Heart right ventricle (tissue), 16 donors: ENCODE data around the gene TRPV5. TPM values are rescaled to one million over a fixed set of nuclear protein-coding genes. Genes with fewer than 3 reads are reported as not detected.

Experiments used
- ATAC-seq, 8 donors: fragments of 200-7000 bp; cut with Tn5 transposase; one replicate each; pipeline ENCODE4 v1.9.1; 2020; ENCODE audit warnings: mild to moderate bottlenecking in 8 of 8, moderate library complexity in 8 of 8, moderate number of reproducible peaks in 1 of 8
- DNase-seq, 2 donors: peaks; one replicate each; pipeline ENCODE4 v3.0.0-alpha.2; 2020
- H3K27ac ChIP-seq, 10 donors: fragments of 200-600 bp; sonication (generic) in 2 of 10; one replicate each; pipeline versions ENCODE4 v1.5.0 to v1.8.0; 2020 to 2022; ENCODE audit warnings: mild to moderate bottlenecking in 3 of 10
- H3K27me3 ChIP-seq, 7 donors: fragments of 200-600 bp; one replicate each; pipeline ENCODE4 v1.8.0; 2021 to 2022; ENCODE audit warnings: mild to moderate bottlenecking in 2 of 7
- H3K36me3 ChIP-seq, 9 donors: fragments of 200-600 bp; sonication (generic) in 1 of 9; one replicate each; pipeline versions ENCODE4 v1.5.0 to v1.8.0; 2020 to 2022; ENCODE audit warnings: mild to moderate bottlenecking in 2 of 9
- H3K4me1 ChIP-seq, 9 donors: fragments of 200-600 bp; sonication (generic) in 1 of 9; one replicate each; pipeline versions ENCODE4 v1.5.0 to v1.8.0; 2020 to 2022; ENCODE audit warnings: mild to moderate bottlenecking in 4 of 9
- H3K4me3 ChIP-seq, 10 donors: fragments of 200-600 bp; sonication (generic) in 2 of 10; one replicate each; pipeline versions ENCODE4 v1.5.0 to v1.8.0; 2020 to 2022; ENCODE audit warnings: mild to moderate bottlenecking in 7 of 10, moderate library complexity in 2 of 10
- H3K9me3 ChIP-seq, 11 donors: fragments of 200-600 bp in 10 of 11; sonication (generic) in 2 of 11; one replicate each; pipeline versions ENCODE4 v1.5.0 to v1.8.0; 2013 to 2022; ENCODE audit warnings: mild to moderate bottlenecking in 2 of 11, control low read depth in 1 of 11, moderate library complexity in 1 of 11
- CTCF ChIP-seq, 9 donors: fragments of 200-600 bp; sonication (generic) in 2 of 9; IDR thresholded peaks; one replicate each; pipeline versions ENCODE4 v1.5.0 to v1.8.0; 2021 to 2022; ENCODE audit warnings: antibody characterized with exemption in 9 of 9, mild to moderate bottlenecking in 5 of 9, moderate library complexity in 1 of 9
- WGBS, 2 donors: extraction: QIAGEN DNeasy Blood & Tissue Kit; methylation state at CpG; one replicate each; pipeline ENCODE4 v1.1.7; 2013; ENCODE audit warnings: inconsistent platforms in 1 of 2; 5-methylcytosine and 5-hydroxymethylcytosine counted together
- intact Hi-C, 10 donors: fragments of 100-400 bp; cut with DNase I; formaldehyde crosslinking; loops; one replicate each; pipeline versions ENCODE4 v1.11.1 to v1.14.2; 2022
- polyA plus RNA-seq, 2 donors: library from polyadenylated mRNA; stranded (reverse); fragments of 200-250 nt; gene quantifications; one replicate each; pipeline ENCODE4 v1.2.3, GENCODE V29; 2013
- total RNA-seq, 10 donors: library from RNA; stranded (reverse); fragmentation: NEBNext Ultra II Directional in 3 of 10; extraction: Animal tissue kit (Norgen Biotek cat#: 25700) in 3 of 10; gene quantifications; one replicate each; pipeline versions ENCODE4 v1.2.1 to v1.2.4, GENCODE V29; 2021 to 2023
- donor health status: Arrhythmogenic right ventricular cardiomyopathy.
- donor health status: ischemic (EF 13 %, LVEDD 7.1; RV severe dilation, severe dysfunction).
- donor health status: healthy with polysubstance abuse.
- donor health status: DM: no; HTN: yes; CAD: no.
- donor health status: DM: no; HTN: no; CAD: no.
- donor health status: ischemic (EF 25% LVEDD 6.9; RV normal size, moderate dysfunction).
- donor health status: ischemic (EF 25% LVEDD 5.7; RV mildly dilated, moderate dysfunction).
- donor health status: healthy.
- donor health status: DM: yes; HTN: yes; CAD: no.
- donor health status: Ischemic cardiomyopathy.
- donor health status: ischemic (EF 35%, LVEDD 5.7; RV mildly dilated, moderate dysfunction).
- donor health status: nonischemic (EF 11% LVEDD 7.7; RV severe dilation, severe dysfunction).
- donor health status: DM: yes; HTN: yes; CAD: no.
- donor health status: PGD.
- donor health status: ischemic (EF 29% LVEDD 5.4; RV normal size, mild dysfunction).
- donor health status: nonischemic (EF 23%, LVEDD 6.1; RV moderate dilation, normal function).

TRPV5 gene
- total and polyA plus RNA-seq, 12 donors, result not detected

- Histone ChIP-seq H3K27ac (no peak overlapping the region), H3K9me3 (peaks cover 0 to 13% (median 6%) of the 10 kb centered on the region in 11 donors), H3K36me3 (no peaks in the 10 kb centered on the region), H3K4me3 (no peak overlapping the region), H3K27me3 (peaks cover 0 to 25% (median 0%) of the 10 kb centered on the region in 7 donors), H3K4me1 (peaks cover 0 to 21% (median 0%) of the 10 kb centered on the region in 9 donors)
- intact Hi-C loops, result no loop called here
- no peak for TF ChIP-seq CTCF (IDR thresholded peaks at IDR 0.05)
- WGBS, 2 donors, result 79 to 81% methylated on average over 11 of the region's 11 CpGs
- ATAC-seq (peak in 1 of 8 donors; percentile 41), DNase-seq (no peak)
These were observed 25.3 kb downstream of the TRPV5 start for GRCh38 chr7:142908290-142908689.

GRCh38 chr7:142906643-142907042 is 26.9 kb downstream of the TRPV5 start:
- no peak for TF ChIP-seq CTCF (IDR thresholded peaks at IDR 0.05)
- DNase-seq (no peak), ATAC-seq (no peak)
- H3K9me3 ChIP-seq, result peaks cover 0 to 13% (median 6%) of the 10 kb centered on the region in 11 donors
- no peak overlapping the region for H3K4me3 ChIP-seq
- WGBS, 2 donors, result 72 to 91% methylated on average over 2 of the region's 2 CpGs
- peaks cover 0 to 21% (median 0%) of the 10 kb centered on the region in 9 donors for H3K4me1 ChIP-seq
- no peaks in the 10 kb centered on the region for H3K36me3 ChIP-seq
- H3K27ac ChIP-seq, result no peak overlapping the region
- peaks cover 0 to 25% (median 0%) of the 10 kb centered on the region in 7 donors for H3K27me3 ChIP-seq
- intact Hi-C loops, result no loop called here

GRCh38 chr7:142905759-142906158 is 27.8 kb downstream of the TRPV5 start:
- ATAC-seq (no peak), DNase-seq (no peak)
- H3K4me1 ChIP-seq, result peaks cover 0 to 20% (median 0%) of the 10 kb centered on the region in 9 donors
- WGBS, 2 donors, result 74 to 82% methylated on average over 2 of the region's 2 CpGs
- no peak overlapping the region for H3K4me3 ChIP-seq
- peaks cover 0 to 13% (median 6%) of the 10 kb centered on the region in 11 donors for H3K9me3 ChIP-seq
- intact Hi-C loops, result no loop called here
- peaks cover 0 to 19% (median 0%) of the 10 kb centered on the region in 7 donors for H3K27me3 ChIP-seq
- H3K27ac ChIP-seq, result no peak overlapping the region
- no peaks in the 10 kb centered on the region for H3K36me3 ChIP-seq
- TF ChIP-seq CTCF (IDR thresholded peaks at IDR 0.05), result no peak

- DNase-seq (no peak), ATAC-seq (no peak)
- peaks cover 0 to 13% (median 6%) of the 10 kb centered on the region in 11 donors for H3K9me3 ChIP-seq
- no peak overlapping the region for H3K27ac ChIP-seq
- intact Hi-C loops, result no loop called here
- no peak for TF ChIP-seq CTCF (IDR thresholded peaks at IDR 0.05)
- H3K4me1 ChIP-seq, result peaks cover 0 to 5% (median 0%) of the 10 kb centered on the region in 9 donors
- no peaks in the 10 kb centered on the region for H3K36me3 ChIP-seq
- H3K27me3 ChIP-seq, result peaks cover 0 to 19% (median 0%) of the 10 kb centered on the region in 7 donors
- no peak overlapping the region for H3K4me3 ChIP-seq
These were observed 29.4 kb downstream of the TRPV5 start for GRCh38 chr7:142904128-142904527.
